ENCODE data around the gene UFD1.

Gene UFD1

GRCh38 chr22:19515654-19516377 is 36.8 kb upstream of the UFD1 start:
- no peak for TF ChIP-seq CTCF (conservative IDR thresholded peaks at IDR 0.05; ENCODE audit: low read depth, low read length)
- H3K4me3 ChIP-seq (ENCODE audit: low read length) = no peak overlapping the region
- DNase-seq (ENCODE audit: low read depth) = no peak

GRCh38 chr22:19514831-19515565 is 36.0 kb upstream of the UFD1 start:
- DNase-seq (ENCODE audit: low read depth) = no peak
- no peak for TF ChIP-seq CTCF (conservative IDR thresholded peaks at IDR 0.05; ENCODE audit: low read depth, low read length)
- H3K4me3 ChIP-seq (ENCODE audit: low read length) = no peak overlapping the region

GRCh38 chr22:19513823-19514222 is 34.8 kb upstream of the UFD1 start:
- no peak for TF ChIP-seq CTCF (conservative IDR thresholded peaks at IDR 0.05; ENCODE audit: low read depth, low read length)
- H3K4me3 ChIP-seq (ENCODE audit: low read length) = no peak overlapping the region
- DNase-seq (ENCODE audit: low read depth) = no peak

GRCh38 chr22:19510919-19511341 is 31.9 kb upstream of the UFD1 start:
- no peak for DNase-seq (ENCODE audit: low read depth)
- no peak overlapping the region for H3K4me3 ChIP-seq (ENCODE audit: low read length)
- TF ChIP-seq CTCF (conservative IDR thresholded peaks at IDR 0.05; ENCODE audit: low read depth, low read length) = no peak

- no peak for TF ChIP-seq CTCF (conservative IDR thresholded peaks at IDR 0.05; ENCODE audit: low read depth, low read length)
- no peak overlapping the region for H3K4me3 ChIP-seq (ENCODE audit: low read length)
- no peak for DNase-seq (ENCODE audit: low read depth)
Observed at GRCh38 chr22:19509923-19510322, 30.9 kb upstream of the UFD1 start.

GRCh38 chr22:19509191-19509590 is 30.2 kb upstream of the UFD1 start:
- no peak for TF ChIP-seq CTCF (conservative IDR thresholded peaks at IDR 0.05; ENCODE audit: low read depth, low read length)
- no peak overlapping the region for H3K4me3 ChIP-seq (ENCODE audit: low read length)
- DNase-seq (ENCODE audit: low read depth) = no peak

Data from retinal pigment epithelial cell (primary cell).